Ecto neural progenitor cell (in vitro differentiated cells): ENCODE measurements around the gene PRKCZ.

Source experiments
- DNase-seq: peaks from one replicate; pipeline ENCODE4 v3.0.0-alpha.2; 2018; ENCODE audit warnings: low spot score

PRKCZ gene

DNA sequence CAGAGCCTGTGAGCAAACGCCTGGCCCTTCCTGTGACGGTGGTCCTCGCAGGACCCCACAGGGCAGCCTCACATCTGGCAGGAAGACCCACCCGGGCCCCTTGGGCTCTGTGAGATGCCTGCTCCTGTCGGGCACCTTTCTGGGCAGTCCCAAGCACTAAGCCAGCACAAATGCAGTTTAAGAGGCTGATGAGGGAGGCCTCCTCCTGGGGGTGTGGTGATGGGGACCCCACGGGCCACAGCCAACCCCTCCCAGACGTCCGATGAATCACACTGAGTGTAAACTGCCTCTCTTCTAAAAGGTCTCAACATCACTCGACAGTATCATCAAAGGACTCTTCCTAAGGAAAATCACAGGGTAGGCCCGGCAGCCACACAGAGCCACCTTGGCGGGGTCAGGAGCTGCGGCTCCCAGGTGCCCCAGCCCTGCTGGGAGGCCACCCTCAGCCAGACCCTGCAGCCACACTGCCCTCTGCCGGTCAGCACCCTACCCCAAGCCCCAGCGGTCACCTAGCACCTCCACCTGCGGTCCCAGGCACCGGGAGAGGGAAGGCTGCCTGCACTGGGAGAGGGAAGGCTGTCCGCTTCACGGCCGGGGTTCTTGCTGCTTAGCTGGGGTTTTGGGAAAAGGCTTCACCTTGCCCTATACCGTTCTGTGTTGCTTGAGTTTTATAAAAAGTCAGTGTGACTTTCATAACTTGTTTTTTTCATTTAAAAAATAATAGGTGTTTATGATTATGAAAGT lies 3.9 kb upstream of the PRKCZ start:
- DNase-seq = peak; percentile 83

DNA sequence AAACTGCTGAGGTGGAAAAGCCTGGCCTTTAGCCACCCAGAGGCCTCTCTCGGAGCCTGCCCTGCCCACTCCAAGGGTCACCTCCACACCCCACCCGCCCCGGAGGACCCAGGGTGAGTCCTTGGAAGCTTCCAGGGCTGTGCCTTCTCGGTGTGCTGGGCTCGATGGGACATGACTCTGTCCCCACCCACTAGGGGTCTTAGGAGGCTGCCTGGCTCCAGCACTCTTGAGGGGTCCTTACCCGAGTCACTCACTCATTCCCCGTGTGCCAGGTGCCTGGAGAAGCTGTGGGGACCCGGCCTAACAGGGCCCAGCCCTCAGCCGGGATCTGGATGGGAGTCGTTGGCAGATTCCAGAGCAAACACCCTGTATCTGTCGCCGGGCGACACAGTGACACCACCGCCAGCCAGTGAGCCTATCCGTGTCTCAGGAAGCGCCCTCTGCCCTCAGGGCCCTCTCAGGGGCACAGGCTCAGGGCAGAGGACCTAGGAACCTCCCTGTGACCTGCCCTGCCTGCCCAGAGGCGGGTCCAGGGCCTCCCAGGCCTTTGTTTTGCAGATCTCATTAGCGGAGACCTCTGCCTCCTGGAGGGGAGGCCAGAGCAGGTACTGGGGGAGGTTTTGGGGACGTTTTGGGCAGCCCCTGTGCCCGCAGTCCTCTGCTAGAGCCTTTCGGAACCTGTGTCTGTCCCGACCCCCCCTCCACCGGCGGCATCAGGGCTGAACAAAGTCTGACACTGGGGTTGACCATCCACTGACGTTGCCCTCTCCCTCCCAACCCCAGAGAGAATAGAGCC lies 3.1 kb upstream of the PRKCZ start:
- DNase-seq = no peak

DNA sequence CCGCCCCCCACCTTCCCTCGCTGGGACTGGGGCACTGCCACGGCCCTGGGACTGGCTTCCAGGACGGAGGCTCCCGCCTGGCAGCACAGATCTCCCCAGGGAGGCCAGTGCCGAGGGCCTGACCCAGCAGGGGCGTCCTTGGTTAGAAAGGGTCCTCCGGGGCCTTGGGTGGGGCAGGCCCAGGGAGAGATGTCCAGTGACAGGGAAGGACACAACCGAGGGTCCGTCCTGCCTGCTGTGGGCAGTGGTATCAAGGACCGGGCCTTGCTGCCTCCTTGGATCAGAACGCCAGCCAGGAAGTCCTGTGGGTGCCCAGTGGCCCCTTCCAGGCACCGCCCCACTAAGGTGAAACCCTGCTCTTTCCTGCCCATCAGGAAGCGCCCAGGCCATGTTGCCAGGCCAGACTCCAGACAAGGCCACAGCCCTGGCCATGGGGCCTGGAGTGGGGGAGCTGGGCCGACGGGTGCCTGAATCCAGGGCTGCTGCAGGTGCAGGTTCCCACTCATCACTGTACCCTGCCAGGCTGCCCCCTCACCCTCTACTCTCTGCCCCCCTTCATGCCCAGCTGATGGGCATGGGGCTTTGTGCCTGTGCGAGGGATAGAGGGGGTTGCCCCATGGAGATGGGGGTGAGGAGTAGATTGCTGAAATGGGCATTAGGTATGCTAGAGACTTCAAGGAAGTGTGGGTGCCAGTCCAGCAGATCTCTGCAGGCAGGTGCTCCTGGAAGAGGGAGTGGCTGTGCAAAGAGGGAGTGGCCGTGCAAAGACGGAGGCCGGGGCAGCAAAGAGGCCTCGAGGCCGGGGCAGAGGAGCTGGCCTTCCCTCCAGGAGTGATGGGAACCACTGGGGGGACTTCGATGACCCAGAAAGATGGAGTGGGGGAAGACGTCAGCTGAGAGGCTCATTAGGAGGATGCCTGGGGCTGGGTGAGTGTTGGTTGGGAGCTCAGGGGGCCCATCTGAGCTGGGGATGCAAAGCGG lies 2.2 kb upstream of the PRKCZ start:
- no peak for DNase-seq

DNA sequence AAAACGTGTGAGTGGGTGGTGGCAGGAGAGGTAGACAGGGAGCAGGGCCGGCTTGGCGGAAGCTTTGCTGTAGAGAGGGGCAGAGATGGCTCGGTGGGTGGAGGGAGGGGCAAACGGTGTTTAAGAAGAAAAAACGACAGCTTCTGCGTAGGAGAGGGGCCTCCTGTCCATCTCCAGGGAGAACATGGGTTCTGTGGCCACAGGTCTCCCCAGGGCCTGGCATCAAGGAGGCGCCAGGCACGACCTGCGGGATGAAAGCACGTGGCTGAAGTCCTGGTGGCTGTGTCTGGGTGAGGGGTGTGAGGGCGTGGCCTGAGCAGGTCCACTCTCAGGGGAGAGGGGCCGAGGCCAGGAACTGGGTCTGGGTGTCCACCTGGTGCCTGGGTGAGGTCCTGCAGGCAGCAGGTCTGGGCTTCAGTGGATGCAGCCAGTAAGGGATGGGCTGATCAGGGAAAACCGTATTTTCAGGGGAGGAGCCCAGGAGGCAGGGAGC lies 940 bp upstream of the PRKCZ start:
- DNase-seq = peak; percentile 82

DNA sequence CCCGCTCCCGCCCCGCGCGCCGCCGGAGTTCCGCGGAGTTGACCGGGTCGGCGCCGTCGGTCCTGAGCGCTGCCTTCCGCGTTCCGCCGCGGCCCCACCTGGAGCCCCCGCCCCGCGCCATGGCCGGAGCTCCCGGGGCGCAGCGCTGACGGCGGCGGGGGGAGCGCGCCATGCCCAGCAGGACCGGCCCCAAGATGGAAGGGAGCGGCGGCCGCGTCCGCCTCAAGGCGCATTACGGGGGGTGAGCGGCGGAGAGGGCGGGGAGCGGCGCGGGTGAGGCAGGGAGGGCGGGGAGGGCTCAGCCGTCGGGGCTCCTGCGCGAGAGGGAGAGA lies 216 bp downstream of the PRKCZ start:
- DNase-seq = no peak

DNA sequence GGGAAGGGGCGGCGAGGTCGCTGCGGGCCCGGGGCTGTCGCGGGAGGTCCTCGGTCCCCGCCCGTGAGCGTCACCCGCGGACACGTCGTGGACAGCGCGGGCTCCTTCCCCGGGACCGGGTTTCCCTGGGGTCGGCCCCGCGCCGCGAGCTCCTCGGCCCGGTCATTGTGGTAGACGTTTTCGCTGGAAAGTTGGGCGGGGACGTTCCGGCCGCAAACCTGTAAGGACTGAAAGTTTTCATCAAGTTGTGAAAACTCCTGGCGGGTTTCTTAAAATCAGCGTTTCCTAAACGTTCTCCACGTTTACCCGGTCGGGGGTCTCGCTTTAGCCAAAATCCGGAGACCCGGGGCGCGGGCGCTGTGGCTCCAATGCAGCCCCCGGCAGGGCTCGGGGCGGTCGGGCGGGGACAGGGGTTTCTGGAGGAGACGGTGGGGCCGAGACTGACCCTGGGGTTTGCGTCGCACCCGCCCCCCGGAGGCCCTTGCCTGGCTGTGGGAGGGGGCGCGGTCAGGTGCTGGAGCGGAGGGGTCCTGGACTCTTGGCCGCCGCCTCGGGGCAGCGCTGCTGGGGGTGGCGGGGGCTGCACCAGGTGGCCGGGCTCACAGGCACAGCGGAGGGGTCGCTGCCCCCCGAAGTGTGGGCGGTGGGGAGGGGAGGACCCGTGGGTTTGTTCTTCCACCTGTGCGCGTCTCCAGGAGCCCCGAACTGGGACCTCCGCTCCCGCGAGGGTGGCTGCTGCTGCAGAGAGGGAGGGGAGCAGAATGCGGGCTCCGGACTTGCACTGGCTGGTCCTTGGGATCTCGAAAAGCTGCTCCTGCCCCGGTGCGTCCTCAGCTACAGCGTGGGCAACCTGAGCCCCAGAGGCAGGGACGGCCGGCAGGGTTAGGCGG lies 827 bp downstream of the PRKCZ start:
- DNase-seq = peak; percentile 66

DNA sequence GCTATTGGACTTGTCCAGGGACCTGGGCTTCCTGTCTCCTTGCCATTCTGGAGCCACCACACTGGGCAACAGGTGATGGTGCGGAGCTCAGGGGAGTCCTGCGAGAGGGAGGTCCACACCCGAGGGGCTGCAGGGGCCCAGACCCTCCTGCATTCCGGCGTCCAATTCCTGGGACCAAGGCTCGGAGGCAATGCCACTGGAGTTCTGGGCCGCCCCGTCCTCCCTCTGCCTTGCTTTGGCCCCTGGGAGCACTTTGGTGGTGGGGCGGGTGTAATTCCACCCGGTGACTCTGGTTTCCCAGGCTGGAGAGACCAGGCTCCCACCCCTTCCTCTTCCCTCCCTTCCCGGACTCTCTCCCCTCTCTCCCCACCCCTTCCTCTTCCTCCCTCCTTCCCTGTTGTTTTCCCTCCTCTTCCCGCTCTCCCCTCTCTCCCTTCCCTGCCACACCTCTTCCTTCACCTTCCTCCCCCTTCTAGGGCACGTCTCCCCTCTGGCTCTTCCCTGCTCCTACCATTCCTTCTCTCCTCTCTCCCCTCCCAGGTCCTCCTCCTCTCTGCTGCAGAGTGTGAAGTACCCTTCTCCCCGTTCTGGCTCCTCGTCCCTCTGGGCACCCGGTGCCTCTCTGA lies 2.0 kb downstream of the PRKCZ start:
- no peak for DNase-seq

DNA sequence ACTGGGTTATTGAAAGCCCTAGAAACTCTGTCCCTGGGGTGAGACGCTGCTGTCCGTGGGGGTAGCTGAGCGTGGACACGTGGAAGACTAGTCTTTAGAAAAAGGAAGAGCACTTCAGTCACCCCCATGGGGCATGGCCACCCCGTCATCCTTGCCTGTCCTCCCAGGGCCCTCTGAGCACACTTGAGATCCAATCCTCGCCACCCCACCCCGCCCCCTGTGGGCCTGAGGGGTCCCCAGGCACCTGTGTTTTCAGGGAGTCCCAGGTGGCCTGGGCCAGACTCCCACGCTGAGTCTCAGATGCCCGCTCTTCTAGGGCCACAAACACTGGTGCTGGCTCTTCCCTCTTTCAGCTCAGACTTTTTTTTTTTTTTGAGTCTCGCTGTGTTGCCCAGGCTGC lies 2.5 kb downstream of the PRKCZ start:
- DNase-seq = no peak

DNA sequence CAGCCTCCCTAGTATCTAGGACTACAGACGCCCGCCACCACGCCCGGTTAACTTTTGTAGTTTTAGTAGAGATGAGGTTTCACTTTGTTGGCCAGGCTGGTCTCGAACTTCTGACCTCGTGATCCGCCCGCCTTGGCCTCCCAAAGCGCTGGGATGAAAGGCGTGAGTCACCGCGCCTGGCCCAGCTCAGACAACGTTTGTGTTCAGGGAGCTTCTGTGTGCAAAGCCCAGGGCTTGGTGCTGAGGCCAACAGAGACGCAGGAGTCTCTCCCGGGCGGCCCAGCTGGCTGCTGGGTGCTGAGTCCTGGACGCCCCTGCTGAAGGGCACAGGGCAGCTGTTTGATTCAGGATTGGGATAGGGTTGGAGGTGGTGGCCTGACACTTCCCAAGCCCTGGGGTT lies 3.0 kb downstream of the PRKCZ start:
- no peak for DNase-seq

DNA sequence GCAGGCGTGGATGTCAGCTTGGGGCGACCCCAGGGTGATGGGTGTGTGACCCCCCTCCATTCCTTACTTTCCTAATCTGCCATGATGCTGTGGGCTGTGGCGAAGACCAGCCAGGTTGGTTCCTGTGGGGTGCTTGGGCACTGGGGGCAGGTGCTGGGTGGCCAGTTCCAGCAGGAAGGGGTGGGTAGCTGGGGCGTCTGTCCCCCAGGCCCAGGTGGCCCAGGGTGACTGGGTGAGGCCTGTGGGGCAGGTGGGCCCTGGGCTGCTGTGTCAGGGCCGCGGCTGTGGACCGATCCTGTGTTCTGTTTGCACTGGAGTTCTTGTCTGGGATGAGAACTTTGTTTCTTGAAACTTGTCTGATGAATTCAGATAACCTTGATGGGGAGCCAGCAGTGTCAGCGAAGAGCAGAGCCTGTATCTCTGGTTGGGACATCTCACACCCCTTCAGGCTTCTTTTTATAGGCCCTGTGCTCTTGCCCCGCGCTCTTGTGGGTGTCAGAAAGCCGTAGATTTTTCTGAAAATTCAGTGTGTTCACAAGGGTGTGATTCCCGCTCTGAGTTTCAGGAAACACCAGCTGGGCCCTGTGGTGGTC lies 3.7 kb downstream of the PRKCZ start:
- no peak for DNase-seq

DNA sequence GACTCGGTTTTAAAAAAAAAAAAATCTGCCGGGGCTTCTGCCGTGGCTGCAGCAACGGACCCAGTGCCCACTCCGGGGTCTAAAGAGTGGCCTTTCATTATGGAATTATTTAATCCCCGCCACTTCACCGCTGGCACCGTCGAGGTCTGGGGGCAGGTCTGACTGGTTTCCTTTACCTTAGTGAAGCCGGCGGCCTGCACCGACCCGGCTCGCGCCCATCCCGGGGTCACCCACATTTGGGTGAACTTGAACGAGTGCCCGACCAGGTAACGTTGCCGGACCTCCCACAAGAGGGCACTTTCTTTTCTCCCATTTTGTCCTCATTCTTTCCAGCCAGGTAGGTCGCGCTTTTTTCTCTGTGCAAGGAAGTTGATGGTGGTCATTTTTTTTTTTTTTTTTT lies 4.3 kb downstream of the PRKCZ start:
- no peak for DNase-seq

DNA sequence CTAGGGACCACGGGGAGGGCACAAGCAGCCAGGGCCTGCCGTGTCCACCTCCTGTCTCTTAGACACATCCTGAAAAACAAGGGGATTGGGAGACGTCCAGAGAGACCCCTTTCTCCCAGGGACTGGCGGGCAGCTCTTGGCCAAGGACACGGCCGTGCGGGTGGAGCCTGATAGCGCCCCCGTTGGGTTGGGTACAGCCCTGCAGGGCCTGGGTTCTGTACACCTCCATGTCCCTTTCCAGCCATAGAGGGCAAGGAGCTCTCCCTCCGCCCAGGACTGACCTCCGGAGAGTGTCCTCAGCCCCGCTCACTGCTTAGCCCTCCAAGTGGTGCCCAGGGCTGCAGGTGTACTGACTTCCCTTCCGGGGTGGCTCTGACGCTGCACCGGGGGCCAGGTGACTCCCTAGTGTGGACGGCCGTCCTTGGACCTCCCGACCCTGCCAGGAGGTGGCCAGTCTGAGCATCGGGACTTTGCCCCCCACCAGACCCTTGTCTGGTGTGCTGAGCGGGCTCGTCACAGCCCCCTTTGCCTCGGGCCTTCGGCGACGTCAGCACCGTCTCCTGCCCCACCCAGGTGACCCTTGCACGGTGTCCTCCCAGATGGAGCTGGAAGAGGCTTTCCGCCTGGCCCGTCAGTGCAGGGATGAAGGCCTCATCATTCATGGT lies 5.8 kb downstream of the PRKCZ start:
- DNase-seq = no peak

DNA sequence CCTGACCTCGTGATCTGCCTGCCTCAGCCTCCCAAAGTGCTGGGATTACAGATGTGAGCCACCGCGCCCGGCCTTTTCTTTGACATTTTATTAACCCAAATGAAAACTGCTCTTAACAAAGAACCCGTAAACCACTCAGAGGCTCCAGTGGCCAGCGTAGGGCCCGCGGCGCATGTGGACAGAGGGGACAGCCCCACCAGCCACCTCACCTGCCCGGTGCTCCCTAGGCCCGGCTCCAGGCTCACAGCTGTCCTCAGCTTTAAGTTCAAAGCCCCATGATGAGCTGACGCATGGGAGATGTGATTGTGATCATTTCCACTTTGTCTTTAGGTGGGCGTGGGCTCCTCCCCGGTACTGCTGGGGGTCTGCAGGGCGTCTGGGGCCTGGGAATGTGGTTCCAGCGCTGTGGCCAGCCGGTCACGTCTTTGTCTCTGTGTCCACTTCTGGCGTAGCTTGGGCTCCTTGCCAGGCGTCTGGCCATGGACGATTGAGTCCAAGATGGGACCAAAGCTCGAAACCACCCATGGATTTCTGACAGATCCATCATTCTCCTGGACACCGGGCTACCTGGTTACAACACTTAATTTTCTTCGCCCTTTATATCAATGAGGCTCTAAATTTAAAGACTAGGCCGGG lies 6.9 kb downstream of the PRKCZ start:
- DNase-seq = no peak

DNA sequence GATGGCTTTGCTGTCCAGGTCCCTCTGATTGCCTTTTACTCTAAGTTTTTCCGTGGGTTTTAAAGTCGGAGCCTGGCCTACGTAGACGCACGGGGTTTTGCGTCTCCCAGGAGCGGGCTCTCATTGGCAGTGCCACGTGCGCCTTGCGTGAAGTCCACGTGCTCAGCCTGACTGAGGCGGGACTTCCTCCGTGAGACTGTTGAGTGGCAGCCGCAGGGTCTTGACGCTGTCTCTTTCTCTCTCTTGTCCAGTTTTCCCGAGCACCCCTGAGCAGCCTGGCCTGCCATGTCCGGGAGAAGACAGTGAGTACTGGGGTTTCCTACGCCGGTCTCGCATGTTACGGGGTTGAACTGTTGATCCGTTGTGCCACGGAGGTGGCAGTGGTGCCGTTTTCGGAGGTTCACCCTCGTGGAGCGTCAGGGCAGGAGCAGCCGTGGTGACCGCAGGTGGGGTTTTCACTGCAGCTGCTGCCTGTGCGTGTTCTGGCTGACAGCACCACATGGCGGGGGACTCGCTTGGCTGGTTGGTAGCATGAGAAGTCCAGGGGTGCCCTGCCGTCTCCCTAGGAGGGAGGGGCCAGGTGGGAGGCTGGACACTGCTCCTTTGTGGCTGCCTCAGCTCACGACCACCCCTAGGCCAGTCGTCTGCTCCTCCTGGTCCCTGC lies 9.2 kb downstream of the PRKCZ start:
- DNase-seq = no peak

DNA sequence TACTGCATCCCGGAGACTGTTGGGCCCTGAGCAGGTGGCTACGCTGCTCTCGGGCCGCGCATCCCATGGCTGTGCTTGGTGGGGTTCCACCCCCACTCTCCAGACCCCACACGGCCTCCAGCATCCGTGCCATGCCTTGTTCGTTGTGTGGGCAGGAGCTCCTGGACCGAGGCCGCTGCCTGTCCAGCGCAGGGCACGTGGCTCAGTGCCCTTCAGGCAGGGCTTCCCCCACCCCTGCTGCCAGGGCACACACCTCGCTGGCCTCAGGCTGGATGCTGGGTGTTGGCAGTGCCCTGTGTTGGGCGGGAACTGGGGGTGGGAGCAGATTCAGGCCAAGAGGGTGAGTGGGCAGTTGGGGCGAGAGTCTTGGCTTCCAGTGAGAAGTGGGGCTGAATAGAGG lies 9.9 kb downstream of the PRKCZ start:
- no peak for DNase-seq

DNA sequence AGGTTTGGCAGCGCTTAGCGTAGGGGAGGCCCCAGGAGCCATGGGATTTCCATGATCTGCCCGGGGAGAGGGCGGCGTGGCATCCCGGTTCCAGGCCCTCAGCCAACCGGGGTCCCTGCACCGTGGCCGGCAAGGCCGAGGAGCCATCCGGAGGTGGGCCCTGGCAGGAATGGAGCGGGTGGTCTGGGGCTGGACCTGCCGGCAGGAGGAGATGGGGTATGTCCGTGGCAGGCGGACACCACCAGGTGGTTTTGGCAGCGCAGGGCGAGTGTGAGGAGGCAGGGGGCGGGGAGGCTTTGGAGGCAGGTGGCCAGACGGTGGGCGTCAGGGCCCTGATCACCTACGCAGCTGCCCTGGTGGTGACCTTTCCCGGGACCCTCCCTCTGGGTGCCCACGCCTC lies 10.3 kb downstream of the PRKCZ start:
- DNase-seq = no peak

DNA sequence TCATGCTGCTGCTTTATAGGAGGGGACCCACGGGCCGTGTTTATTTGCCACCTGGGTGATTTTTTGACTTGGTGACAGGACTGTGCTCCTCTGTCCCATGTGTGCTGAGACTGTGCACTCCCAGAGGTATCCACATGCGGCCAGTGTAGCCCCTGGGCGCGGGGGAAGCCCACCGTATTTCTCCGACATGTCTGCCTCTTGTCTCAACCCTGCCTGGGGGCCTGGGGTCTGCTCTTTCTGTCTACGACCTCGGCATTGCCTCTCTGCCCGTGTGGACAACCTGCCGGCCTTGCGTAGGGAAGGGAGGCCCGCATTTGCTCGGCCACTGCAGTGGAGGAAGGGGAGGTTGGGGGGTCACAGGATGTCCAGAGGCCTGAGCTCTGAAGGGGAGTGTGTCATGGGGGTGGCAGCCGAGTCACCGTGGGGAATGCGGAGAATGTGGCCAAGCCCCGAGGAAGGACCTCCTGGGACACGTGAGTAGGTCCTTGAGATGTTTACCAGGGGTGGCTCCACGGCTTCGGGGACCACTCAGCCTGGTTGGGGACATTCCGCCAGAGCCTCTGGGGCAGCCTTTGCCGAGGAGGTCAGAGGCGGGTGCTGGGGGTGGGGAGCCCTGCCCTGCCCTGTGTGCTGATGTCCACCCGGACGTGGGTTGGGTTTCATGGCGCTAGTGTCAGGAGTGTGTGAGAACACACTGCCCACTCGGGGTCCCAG lies 11.0 kb downstream of the PRKCZ start:
- no peak for DNase-seq

DNA sequence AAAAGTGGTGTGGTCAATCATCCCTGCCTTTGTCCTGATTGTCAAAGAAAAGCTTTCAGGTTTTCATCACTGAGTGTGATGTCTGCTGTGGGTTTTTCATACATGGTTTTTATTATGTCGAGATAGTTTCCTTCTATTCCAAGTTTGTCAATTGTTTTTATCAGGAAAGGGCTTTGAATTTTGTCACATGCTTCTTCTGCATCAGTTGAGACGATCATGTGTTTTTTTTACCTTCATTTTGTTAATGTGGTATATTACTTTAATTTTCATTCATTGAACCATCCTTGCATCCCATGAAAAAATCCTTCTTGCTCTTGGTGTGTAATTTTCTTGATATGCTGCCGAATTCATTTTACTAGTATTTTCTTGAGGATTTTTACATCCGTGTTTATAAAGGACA lies 15.5 kb downstream of the PRKCZ start:
- DNase-seq = no peak
